Panc1 (cell line): ENCODE measurements around the gene ARID4A. TPM values are rescaled to one million over a fixed set of nuclear protein-coding genes. Genes with fewer than 3 reads are reported as not detected.

Experiments
- ATAC-seq: fragments of 200-7000 bp; cut with Tn5 transposase; 2 replicates; pipeline ENCODE4 v1.9.1; 2020; ENCODE audit warnings: mild to moderate bottlenecking, moderate library complexity
- BruUV-seq: library from RNA; stranded (reverse); fragments of 400-500 nt; replicated peaks from 2 replicates; lab custom pipeline; 2021; lab: Mats Ljungman, UMichigan
- CTCF ChIA-PET: fragments of 300-600 bp; sonication (Branson Sonifier 250); formaldehyde crosslinking; loops from one replicate; lab custom pipeline; 2022; ENCODE audit warnings: antibody characterized with exemption; lab: Charles Lee
- POLR2A ChIA-PET: fragments of 300-600 bp; sonication (Branson Sonifier 250); formaldehyde crosslinking; loops from one replicate; lab custom pipeline; 2022; ENCODE audit warnings: antibody characterized with exemption; lab: Charles Lee
- DNase-seq: peaks from one replicate; pipeline ENCODE4 v3.0.0-alpha.2; 2010; ENCODE audit warnings: low read depth, low spot score
- H3K27ac ChIP-seq: 2 replicates; pipeline ENCODE4 v1.5.1; 2011; ENCODE audit warnings: mild to moderate bottlenecking, low read length, inconsistent platforms
- H3K27me3 ChIP-seq: fragments of 200-500 bp; sonication (Bioruptor generic); 2 replicates; pipeline ENCODE4 v1.6.0; 2014; ENCODE audit warnings: low read length, inconsistent platforms; ENCODE audit not compliant: control insufficient read depth, insufficient read depth
- H3K36me3 ChIP-seq: fragments of 200-500 bp; sonication (Bioruptor generic); 2 replicates; pipeline ENCODE4 v1.5.1; 2014; ENCODE audit warnings: inconsistent platforms, mild to moderate bottlenecking, low read length, moderate library complexity; ENCODE audit not compliant: control insufficient read depth, insufficient read depth
- H3K4me1 ChIP-seq: 2 replicates; pipeline ENCODE4 v1.5.1; 2011; ENCODE audit warnings: inconsistent platforms, mild to moderate bottlenecking, low read length, moderate library complexity; ENCODE audit not compliant: control insufficient read depth, insufficient read depth
- H3K4me3 ChIP-seq, 2 experiments: 2 replicates each; pipeline ENCODE4 v1.5.1; 2011 to 2012; ENCODE audit warnings: low read depth in 2 of 2, low read length in 2 of 2, mild to moderate bottlenecking in 2 of 2, inconsistent platforms in 1 of 2, moderate library complexity in 1 of 2
- H3K9me3 ChIP-seq: fragments of 200-500 bp; sonication (Bioruptor generic); 2 replicates; pipeline ENCODE4 v1.5.1; 2014; ENCODE audit warnings: low read depth, mild to moderate bottlenecking, inconsistent platforms, low read length, moderate library complexity; ENCODE audit not compliant: control insufficient read depth, insufficient read depth
- CTCF ChIP-seq: fragments of 450-650 bp; IDR thresholded peaks from 2 replicates; pipeline ENCODE4 v1.5.1; 2017; ENCODE audit warnings: mild to moderate bottlenecking
- POLR2AphosphoS5 ChIP-seq: IDR thresholded peaks from 2 replicates; pipeline ENCODE4 v1.6.1; 2012; ENCODE audit warnings: mild to moderate bottlenecking, low read depth, low read length, moderate library complexity
- REST ChIP-seq, 2 experiments: IDR thresholded peaks; 2 replicates each; pipeline ENCODE4 v1.6.1; 2011 to 2012; ENCODE audit warnings: low read depth in 2 of 2, control low read depth in 1 of 2, low read length in 1 of 2, mild to moderate bottlenecking in 1 of 2, moderate library complexity in 1 of 2; ENCODE audit not compliant: insufficient read depth in 1 of 2
- SIN3A ChIP-seq: IDR thresholded peaks from 2 replicates; pipeline ENCODE4 v1.6.1; 2012; ENCODE audit warnings: low read depth, mild to moderate bottlenecking, low read length, moderate library complexity, borderline replicate concordance; ENCODE audit not compliant: insufficient read depth
- TCF7L2 ChIP-seq: IDR thresholded peaks from 2 replicates; pipeline ENCODE4 v1.6.1; 2011; ENCODE audit warnings: mild to moderate bottlenecking, low read depth, low read length, inconsistent platforms
- in situ Hi-C: cut with HindIII; loops from 2 replicates; pipeline ENCODE4 v1.10.0; 2016; ENCODE audit warnings: low sequenced_read_pairs, low pct_unique_long_range_greater_than_20kb
- intact Hi-C: fragments of 100-400 bp; cut with micrococcal nuclease; formaldehyde crosslinking; loops from one replicate; pipeline ENCODE4 v1.10.0; 2022; ENCODE audit not compliant: unreplicated experiment
- total RNA-seq: library from RNA; stranded (reverse); gene quantifications from one replicate; pipeline ENCODE4 v1.2.1, GENCODE V29; 2021; ENCODE audit not compliant: unreplicated experiment

The ARID4A gene
- total RNA-seq, 1 experiment from 2014 or later, result 11.4 TPM

- TF ChIP-seq TCF7L2, result no peak
- no peak for TF ChIP-seq POLR2AphosphoS5
- TF ChIP-seq CTCF, result no peak
- no peak for TF ChIP-seq SIN3A
- TF ChIP-seq REST (IDR thresholded peaks at IDR 0.05; ENCODE audit: insufficient read depth in 1 of 2, low read depth in 2 of 2, low read length in 1 of 2), result no peak
- ChIA-PET CTCF (interaction anchor here (0.6 kb wide), 1 partner anchor 23 kb away, joined by 6 read pairs; the partner anchor contains the start of gene ARID4A), POLR2A (interaction anchor here (0.6 kb wide), 2 partner anchors 16 to 165 kb away, joined by 3 to 5 read pairs; no protein-coding TSS in a partner anchor)
- H3K27me3 ChIP-seq, result no peaks in the 10 kb centered on the region
- no peak overlapping the region for H3K27ac ChIP-seq
- DNase-seq, result no peak
- no TSS peak for BruUV-seq
- no peak overlapping the region for H3K4me3 ChIP-seq
- H3K9me3 ChIP-seq, result no peaks in the 10 kb centered on the region
- H3K36me3 ChIP-seq, result peaks cover 14% of the 10 kb centered on the region; the same call in 1 of the 2 replicates
- H3K4me1 ChIP-seq, result peaks cover 5% of the 10 kb centered on the region; the same call in 1 of the 2 replicates
- intact Hi-C loops (no loop called here), in situ Hi-C loops (no loop called here)
- no peak for ATAC-seq
Observed at GRCh38 chr14:58274881-58275280, 23.5 kb upstream of the ARID4A start.

DNA sequence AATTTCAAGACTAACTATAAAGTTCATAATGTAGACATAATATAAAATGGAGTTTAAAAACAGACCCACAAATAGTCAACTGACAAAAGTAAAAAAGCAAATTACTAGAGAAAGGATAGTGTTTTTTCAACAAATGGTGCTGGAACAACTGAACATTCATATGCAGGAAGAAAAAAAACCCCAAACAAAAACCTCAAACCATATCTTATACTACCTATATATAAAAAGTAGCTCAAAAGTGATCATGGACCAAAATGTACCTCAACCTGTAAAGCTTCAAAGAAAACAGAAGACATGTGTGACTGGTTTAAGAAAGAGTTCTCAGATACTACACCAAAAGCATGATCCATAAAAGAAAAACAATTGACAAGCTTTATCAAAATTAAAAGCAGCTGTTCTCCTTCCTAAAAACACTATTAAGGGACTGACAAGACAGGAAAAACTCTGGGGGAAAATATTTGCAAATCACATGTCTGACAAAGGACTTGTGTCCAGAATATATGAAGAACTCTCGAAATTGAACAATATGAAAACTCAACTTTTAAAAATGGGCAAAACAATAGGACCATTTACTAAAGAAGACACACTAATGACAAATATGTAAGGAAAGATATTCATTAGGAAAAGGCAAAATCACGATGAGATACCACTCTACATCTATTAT lies 22.7 kb upstream of the ARID4A start:
- no peak overlapping the region for H3K4me3 ChIP-seq
- POLR2A ChIA-PET, result interaction anchor here (0.6 kb wide), 1 partner anchor 165 kb away, joined by 5 read pairs; no protein-coding TSS in a partner anchor
- no peak overlapping the region for H3K27ac ChIP-seq
- ATAC-seq (no peak), DNase-seq (no peak)
- CTCF ChIA-PET, result no interaction called here
- in situ Hi-C loops (no loop called here), intact Hi-C loops (no loop called here)
- no TSS peak for BruUV-seq
- peaks cover 14% of the 10 kb centered on the region; the same call in 1 of the 2 replicates for H3K36me3 ChIP-seq
- H3K9me3 ChIP-seq, result no peaks in the 10 kb centered on the region
- TF ChIP-seq CTCF, result no peak
- TF ChIP-seq POLR2AphosphoS5, result no peak
- no peak for TF ChIP-seq REST (IDR thresholded peaks at IDR 0.05; ENCODE audit: insufficient read depth in 1 of 2, low read depth in 2 of 2, low read length in 1 of 2)
- no peak for TF ChIP-seq SIN3A
- TF ChIP-seq TCF7L2, result no peak
- no peaks in the 10 kb centered on the region for H3K27me3 ChIP-seq
- peaks cover 5% of the 10 kb centered on the region; the same call in 1 of the 2 replicates for H3K4me1 ChIP-seq
